ENCODE measurements around the gene ERBB2. TPM values are rescaled to one million over a fixed set of nuclear protein-coding genes. Genes with fewer than 3 reads are reported as not detected.
"Not testable (repeated sequence)": the region's sequence is repeated elsewhere in the genome, so short reads cannot be mapped to it uniquely, and the experiment has no call there.

ERBB2 gene
- total RNA-seq, 1 donor from 2014 or later: 4.5 TPM

GRCh38 chr17:39677542-39678339 is 22.1 kb upstream of the ERBB2 start:
- intact Hi-C loops (cut with micrococcal nuclease): no loop called here

- intact Hi-C loops (cut with micrococcal nuclease): loop anchor here (1.0 kb wide), 1 partner anchor 10 kb away; the partner anchor contains the start of gene PGAP3
These were observed 21.3 kb upstream of the ERBB2 start for GRCh38 chr17:39678340-39679116.

DNA sequence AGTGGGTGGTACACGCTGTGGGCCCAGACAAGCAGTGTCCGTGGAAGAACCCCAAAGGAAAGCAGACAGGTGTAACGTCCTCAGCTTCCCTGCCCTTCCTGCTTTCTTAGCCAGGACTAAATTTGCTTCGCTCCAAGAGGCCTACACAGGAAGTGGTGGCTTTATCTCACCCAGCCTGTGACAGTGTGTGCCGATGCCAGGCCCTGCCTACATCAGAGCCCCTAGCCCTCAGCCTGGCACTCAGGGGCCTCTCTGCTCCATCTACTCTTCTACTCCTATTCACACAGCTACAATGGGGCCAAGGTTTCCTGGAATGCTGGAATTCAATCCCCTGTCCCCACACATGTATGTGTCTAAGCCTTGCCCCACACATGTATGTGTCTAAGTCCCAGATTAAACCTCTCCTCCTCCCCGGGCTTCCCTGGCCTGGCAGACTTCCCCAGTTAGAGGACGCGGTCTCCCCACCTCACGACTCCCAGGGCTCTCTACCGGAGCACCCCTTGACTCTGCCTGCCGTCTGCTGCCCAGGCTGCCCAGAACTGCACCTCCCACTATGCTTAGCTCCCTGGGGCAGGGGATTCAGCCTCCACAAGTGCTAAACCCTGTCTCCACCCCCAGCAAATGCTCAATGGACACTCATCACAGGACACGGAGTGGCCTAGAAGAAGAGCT is 20.2 kb upstream of the ERBB2 start:
- intact Hi-C loops (cut with micrococcal nuclease): loop anchor here (1.0 kb wide), 1 partner anchor 9 kb away; the partner anchor contains the start of gene PGAP3

DNA sequence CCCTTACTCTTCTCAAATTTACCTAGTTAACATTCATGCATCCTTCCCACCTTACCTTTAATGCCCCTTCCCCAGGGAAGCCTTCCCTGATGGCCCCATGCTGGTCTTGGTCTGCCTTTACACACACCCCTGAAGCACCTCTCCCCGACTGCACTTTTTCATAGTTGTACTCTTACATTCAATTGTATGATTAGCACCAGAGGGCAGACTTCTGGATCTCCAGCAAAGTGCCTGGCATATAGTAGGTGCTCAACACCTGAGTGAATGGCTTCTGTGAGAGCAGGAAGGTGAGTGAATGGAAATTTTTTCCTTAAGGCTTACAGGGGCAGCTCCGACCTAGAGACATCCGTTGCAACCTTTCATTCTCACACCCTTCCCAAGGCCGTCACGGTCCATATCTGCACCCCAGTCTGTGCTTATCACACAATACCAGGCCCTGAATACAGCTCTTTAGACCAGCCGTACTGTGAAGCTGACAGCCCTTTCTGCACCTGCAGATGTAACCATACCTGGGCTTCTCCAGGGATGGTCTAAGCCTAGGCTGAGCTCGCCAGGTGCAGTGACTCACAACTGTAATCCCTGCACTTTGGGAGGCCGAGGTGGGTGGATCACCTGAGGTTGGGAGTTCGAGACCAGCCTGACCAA is 16.4 kb upstream of the ERBB2 start:
- intact Hi-C loops (cut with micrococcal nuclease): no loop called here

DNA sequence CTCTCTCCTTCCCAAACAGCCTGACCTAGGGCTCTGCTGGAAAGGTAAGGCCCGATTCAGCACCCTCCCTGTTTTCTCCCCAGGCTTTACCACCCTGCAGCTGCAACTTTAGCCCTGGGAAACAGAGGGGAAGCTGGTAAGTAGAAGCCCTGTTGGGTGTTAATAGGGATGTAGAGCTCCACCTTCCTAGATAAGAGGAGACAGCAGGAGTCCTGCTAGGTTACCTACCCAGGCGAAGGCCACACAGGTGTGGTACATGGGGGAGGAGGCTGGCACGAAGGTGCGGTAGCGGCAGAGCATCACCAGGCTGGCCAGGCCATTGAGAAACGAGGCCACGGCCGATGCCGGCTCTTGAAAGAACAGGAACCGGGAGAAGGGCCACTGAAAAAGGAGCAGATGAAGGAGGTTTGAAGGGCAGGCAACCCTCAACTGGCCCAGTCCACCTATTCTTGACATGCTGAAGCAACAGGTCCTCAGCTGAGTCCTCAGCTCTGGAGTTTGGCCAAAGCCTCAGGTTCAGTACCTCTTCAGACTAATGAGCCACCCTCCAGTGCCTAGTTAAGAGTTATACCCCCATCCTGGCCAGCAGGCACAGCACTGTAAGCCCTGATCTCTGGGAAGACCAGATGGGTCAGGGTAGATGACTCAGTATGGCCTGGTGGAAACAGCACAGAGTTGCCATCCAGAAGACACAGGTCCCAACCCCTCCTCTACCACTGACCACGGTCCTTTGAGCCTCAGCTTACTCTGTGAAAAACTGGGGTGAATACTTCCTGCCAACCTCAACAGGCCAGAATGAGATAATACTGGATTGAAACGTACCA is 15.3 kb upstream of the ERBB2 start:
- intact Hi-C loops (cut with micrococcal nuclease): no loop called here

DNA sequence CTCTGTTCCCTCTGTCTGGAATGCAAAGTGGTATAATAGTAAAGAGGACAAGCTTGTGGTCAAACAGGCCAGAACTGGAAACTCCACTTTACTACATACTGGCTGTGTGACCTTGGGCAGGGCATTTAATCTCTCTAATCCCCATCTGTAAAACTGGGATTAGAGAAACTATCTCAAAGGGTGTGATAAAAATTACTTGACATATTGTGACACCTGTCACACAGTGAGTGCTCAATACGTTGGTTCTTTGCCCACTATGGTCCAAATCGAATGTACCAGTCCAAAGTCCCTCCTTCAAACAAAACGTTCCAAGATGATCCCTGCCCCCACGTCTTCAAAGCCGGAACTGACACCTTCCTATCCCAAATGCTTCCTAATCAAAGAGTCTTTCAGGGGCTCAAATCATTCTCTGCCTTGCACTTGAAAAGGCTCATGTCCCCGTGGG is 12.7 kb upstream of the ERBB2 start:
- intact Hi-C loops (cut with micrococcal nuclease): loop anchor here (1.0 kb wide), 1 partner anchor 67 kb away; no protein-coding TSS in a partner anchor

GRCh38 chr17:39687546-39688474 is 12.1 kb upstream of the ERBB2 start, which contains the start of gene PGAP3:
Gene PGAP3, minus strand, starts transcription at chr17:39688057. Its CDS starts 43 bp downstream, at chr17:39688014.
- intact Hi-C loops (cut with micrococcal nuclease): loop anchor here (1.0 kb wide), 6 partner anchors 9 to 292 kb away; partner anchors contain the start of genes LRRC3C, MIEN1, ORMDL3 and PSMD3

DNA sequence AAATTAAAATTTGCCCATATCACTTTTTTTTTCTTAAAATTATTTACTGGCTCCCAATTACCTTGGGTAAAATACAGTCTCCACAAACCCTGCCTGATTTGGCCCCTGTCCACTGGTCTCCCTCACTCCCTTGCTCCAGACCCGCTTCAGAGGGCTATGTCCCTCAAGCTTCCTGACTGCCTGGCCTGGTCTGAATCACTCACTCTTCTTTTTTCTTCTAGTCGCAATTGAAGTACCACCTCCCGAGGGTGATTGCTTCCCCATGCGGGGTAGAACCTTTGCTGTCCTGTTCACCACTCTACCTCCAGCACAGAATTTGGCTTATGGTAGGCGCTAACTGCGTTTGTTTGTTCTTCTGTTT is 11.4 kb upstream of the ERBB2 start:
- intact Hi-C loops (cut with micrococcal nuclease): loop anchor here (1.0 kb wide), 5 partner anchors 9 to 292 kb away; partner anchors contain the start of genes LRRC3C, MIEN1, ORMDL3 and PSMD3

- intact Hi-C loops (cut with micrococcal nuclease): loop anchor here (1.0 kb wide), 5 partner anchors 10 to 291 kb away; partner anchors contain the start of genes LRRC3C, MIEN1, ORMDL3 and PSMD3
These were observed 10.9 kb upstream of the ERBB2 start for GRCh38 chr17:39688945-39689344.

GRCh38 chr17:39694593-39694992 is 5.3 kb upstream of the ERBB2 start:
- intact Hi-C loops (cut with micrococcal nuclease): no loop called here

DNA sequence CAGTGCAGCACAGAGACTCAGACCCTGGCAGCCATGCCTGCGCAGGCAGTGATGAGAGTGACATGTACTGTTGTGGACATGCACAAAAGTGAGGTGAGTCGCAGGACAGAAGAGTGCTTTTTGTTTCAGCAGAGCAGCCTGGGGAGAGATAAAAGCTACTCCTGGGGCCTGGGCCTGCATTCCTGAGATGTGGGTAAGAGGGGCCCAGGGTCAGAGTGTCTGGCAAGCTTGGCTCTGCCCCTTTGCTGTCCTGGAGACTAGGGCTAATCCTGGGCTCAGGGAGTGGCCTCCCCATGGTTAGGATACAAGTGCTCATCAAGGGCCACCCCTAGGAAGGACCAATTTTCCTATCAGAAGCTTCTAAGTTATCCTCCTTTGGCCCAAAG is 4.8 kb upstream of the ERBB2 start:
- intact Hi-C loops (cut with micrococcal nuclease): no loop called here

- intact Hi-C loops (cut with micrococcal nuclease): no loop called here
These were observed 3.1 kb upstream of the ERBB2 start for GRCh38 chr17:39696731-39697130.

- intact Hi-C loops (cut with micrococcal nuclease): no loop called here
These were observed 1.9 kb upstream of the ERBB2 start for GRCh38 chr17:39697961-39698360.

DNA sequence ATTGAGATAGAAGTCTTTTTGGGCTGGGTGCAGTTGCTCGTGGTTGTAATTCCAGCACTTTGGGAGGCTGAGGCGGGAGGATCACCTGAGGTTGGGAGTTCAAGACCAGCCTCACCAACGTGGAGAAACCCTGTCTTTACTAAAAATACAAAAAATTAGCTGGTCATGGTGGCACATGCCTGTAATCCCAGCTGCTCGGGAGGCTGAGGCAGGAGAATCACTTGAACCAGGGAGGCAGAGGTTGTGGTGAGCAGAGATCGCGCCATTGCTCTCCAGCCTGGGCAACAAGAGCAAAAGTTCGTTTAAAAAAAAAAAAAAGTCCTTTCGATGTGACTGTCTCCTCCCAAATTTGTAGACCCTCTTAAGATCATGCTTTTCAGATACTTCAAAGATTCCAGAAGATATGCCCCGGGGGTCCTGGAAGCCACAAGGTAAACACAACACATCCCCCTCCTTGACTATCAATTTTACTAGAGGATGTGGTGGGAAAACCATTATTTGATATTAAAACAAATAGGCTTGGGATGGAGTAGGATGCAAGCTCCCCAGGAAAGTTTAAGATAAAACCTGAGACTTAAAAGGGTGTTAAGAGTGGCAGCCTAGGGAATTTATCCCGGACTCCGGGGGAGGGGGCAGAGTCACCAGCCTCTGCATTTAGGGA is 577 bp upstream of the ERBB2 start:
- intact Hi-C loops (cut with micrococcal nuclease): not testable (repeated sequence)

DNA sequence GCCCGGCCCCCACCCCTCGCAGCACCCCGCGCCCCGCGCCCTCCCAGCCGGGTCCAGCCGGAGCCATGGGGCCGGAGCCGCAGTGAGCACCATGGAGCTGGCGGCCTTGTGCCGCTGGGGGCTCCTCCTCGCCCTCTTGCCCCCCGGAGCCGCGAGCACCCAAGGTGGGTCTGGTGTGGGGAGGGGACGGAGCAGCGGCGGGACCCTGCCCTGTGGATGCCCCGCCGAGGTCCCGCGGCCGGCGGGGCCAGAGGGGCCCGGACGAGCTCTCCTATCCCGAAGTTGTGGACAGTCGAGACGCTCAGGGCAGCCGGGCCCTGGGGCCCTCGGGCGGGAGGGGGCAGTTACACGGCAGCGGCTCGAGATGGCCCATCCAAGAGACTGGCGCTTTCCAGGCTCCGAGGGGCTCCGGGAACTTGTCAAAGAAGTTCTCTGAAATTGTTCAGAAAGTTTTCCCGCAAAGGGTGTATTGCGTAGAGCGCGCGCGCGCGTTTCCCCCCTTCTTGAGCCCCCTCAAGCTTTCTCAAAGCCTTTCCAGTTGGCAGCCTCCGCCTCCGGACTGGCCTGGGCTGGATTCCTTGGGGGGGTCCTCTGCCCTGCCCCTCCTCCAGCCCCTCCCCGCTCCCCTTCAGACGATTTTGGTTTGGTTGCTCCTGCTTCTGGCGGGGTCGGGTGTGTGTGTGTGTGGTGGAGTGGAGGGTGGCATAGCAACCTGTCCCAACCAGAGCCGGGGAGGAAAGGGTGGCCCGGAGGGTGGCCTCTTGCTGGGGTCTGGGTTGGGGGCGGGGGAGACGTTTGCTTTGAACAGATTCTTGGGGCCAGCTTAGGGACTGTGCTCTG is 504 bp downstream of the ERBB2 start:
- intact Hi-C loops (cut with micrococcal nuclease): no loop called here

GRCh38 chr17:39701012-39701783 is 1.3 kb downstream of the ERBB2 start:
- intact Hi-C loops (cut with micrococcal nuclease): no loop called here

All from T-helper 1 cell treated with Interleukin-12 subunit alpha and Interleukin-12 subunit beta and Interleukin-4 antibody, amounts not matched to agents 30 ng/mL and 1 ng/mL, for 36 hours (primary cell).